Measurements from ENCODE around the gene PPP6R3.

PPP6R3 gene

GRCh38 chr11:68649851-68650555 is 189.5 kb downstream of the PPP6R3 start:
- no peaks in the 10 kb centered on the region for H3F3A ChIP-seq (ENCODE audit: insufficient read depth, low read length)
- no peaks in the 10 kb centered on the region for H3K79me2 ChIP-seq (ENCODE audit: insufficient read depth, low read length)
- no peak overlapping the region for H3K4me2 ChIP-seq (ENCODE audit: low read length)
- H3K9me3 ChIP-seq (ENCODE audit: low read length) = peaks cover 8% of the 10 kb centered on the region; the same call in 1 of the 2 replicates
- H2AFZ ChIP-seq (ENCODE audit: low read length) = no peak overlapping the region
- no peak overlapping the region for H3K4me3 ChIP-seq (ENCODE audit: low read depth, low read length, poor library complexity, severe bottlenecking)
- peaks cover 10% of the 10 kb centered on the region; the same call in 1 of the 2 replicates for H3K27me3 ChIP-seq (ENCODE audit: insufficient read depth, low read length)
- no peaks in the 10 kb centered on the region for H4K20me1 ChIP-seq (ENCODE audit: insufficient read depth, low read length)
- H3K9ac ChIP-seq (ENCODE audit: low read length) = no peak overlapping the region
- no peak for TF ChIP-seq EZH2 (IDR thresholded peaks at IDR 0.05; ENCODE audit: borderline replicate concordance, low read length)
- TF ChIP-seq CTCF (IDR thresholded peaks at IDR 0.05; ENCODE audit: low read length) = no peak
- H3K36me3 ChIP-seq (ENCODE audit: insufficient read depth, low read length) = no peaks in the 10 kb centered on the region
- no peaks in the 10 kb centered on the region for H3K9me2 ChIP-seq (ENCODE audit: low read depth, low read length)
- H3K4me1 ChIP-seq (ENCODE audit: insufficient read depth, low read length, severe bottlenecking) = no peaks in the 10 kb centered on the region
- no peak overlapping the region for H3K27ac ChIP-seq (ENCODE audit: low read depth, low read length, poor library complexity, severe bottlenecking)

GRCh38 chr11:68650801-68651200 is 190.2 kb downstream of the PPP6R3 start:
- H3K36me3 ChIP-seq (ENCODE audit: insufficient read depth, low read length) = no peaks in the 10 kb centered on the region
- peaks cover 13% of the 10 kb centered on the region; the same call in 1 of the 2 replicates for H3K27me3 ChIP-seq (ENCODE audit: insufficient read depth, low read length)

GRCh38 chr11:68651208-68651984 is 190.8 kb downstream of the PPP6R3 start:
- Histone ChIP-seq H3K9me2 (ENCODE audit: low read depth, low read length) (no peaks in the 10 kb centered on the region), H3K4me3 (ENCODE audit: low read depth, low read length, poor library complexity, severe bottlenecking) (no peak overlapping the region), H3K27ac (ENCODE audit: low read depth, low read length, poor library complexity, severe bottlenecking) (no peak overlapping the region), H3K9ac (ENCODE audit: low read length) (no peak overlapping the region), H4K20me1 (ENCODE audit: insufficient read depth, low read length) (no peaks in the 10 kb centered on the region), H3K4me1 (ENCODE audit: insufficient read depth, low read length, severe bottlenecking) (no peaks in the 10 kb centered on the region), H3K9me3 (ENCODE audit: low read length) (peaks cover 6% of the 10 kb centered on the region; the same call in 1 of the 2 replicates), H2AFZ (ENCODE audit: low read length) (no peak overlapping the region), H3K79me2 (ENCODE audit: insufficient read depth, low read length) (no peaks in the 10 kb centered on the region), H3K27me3 (ENCODE audit: insufficient read depth, low read length) (peaks cover 13% of the 10 kb centered on the region; the same call in 1 of the 2 replicates), H3K36me3 (ENCODE audit: insufficient read depth, low read length) (no peaks in the 10 kb centered on the region), H3F3A (ENCODE audit: insufficient read depth, low read length) (no peaks in the 10 kb centered on the region), H3K4me2 (ENCODE audit: low read length) (no peak overlapping the region)
- TF ChIP-seq CTCF (IDR thresholded peaks at IDR 0.05; ENCODE audit: low read length) = no peak
- no peak for TF ChIP-seq EZH2 (IDR thresholded peaks at IDR 0.05; ENCODE audit: borderline replicate concordance, low read length)

More at GRCh38 chr11:68650801-68651200, 190.2 kb downstream of the PPP6R3 start:
- no peaks in the 10 kb centered on the region for H3K9me2 ChIP-seq (ENCODE audit: low read depth, low read length)
- no peak overlapping the region for H3K4me3 ChIP-seq (ENCODE audit: low read depth, low read length, poor library complexity, severe bottlenecking)
- H3F3A ChIP-seq (ENCODE audit: insufficient read depth, low read length) = no peaks in the 10 kb centered on the region
- no peaks in the 10 kb centered on the region for H4K20me1 ChIP-seq (ENCODE audit: insufficient read depth, low read length)
- no peak overlapping the region for H3K4me2 ChIP-seq (ENCODE audit: low read length)
- no peak for TF ChIP-seq EZH2 (IDR thresholded peaks at IDR 0.05; ENCODE audit: borderline replicate concordance, low read length)
- no peak for TF ChIP-seq CTCF (IDR thresholded peaks at IDR 0.05; ENCODE audit: low read length)
- H2AFZ ChIP-seq (ENCODE audit: low read length) = no peak overlapping the region
- H3K4me1 ChIP-seq (ENCODE audit: insufficient read depth, low read length, severe bottlenecking) = no peaks in the 10 kb centered on the region
- no peak overlapping the region for H3K9ac ChIP-seq (ENCODE audit: low read length)
- H3K9me3 ChIP-seq (ENCODE audit: low read length) = peaks cover 8% of the 10 kb centered on the region; the same call in 1 of the 2 replicates
- no peak overlapping the region for H3K27ac ChIP-seq (ENCODE audit: low read depth, low read length, poor library complexity, severe bottlenecking)
- H3K79me2 ChIP-seq (ENCODE audit: insufficient read depth, low read length) = no peaks in the 10 kb centered on the region

Measured in OCI-LY1 (cell line).